Hematopoietic multipotent progenitor cell treated with erythropoietin and hydrocortisone succinate and interleukin-3 and kit ligand, for 4 days (in vitro differentiated cells): Measurements from ENCODE around the gene ACAA1.

Source experiments
- DNase-seq: peaks from one replicate; pipeline ENCODE4 v3.0.0-alpha.2; 2015

Gene ACAA1

GRCh38 chr3:38133557-38134405 lies 3.1 kb downstream of the ACAA1 start:
- no peak for DNase-seq

GRCh38 chr3:38133209-38133556 lies 3.7 kb downstream of the ACAA1 start:
- no peak for DNase-seq

DNA sequence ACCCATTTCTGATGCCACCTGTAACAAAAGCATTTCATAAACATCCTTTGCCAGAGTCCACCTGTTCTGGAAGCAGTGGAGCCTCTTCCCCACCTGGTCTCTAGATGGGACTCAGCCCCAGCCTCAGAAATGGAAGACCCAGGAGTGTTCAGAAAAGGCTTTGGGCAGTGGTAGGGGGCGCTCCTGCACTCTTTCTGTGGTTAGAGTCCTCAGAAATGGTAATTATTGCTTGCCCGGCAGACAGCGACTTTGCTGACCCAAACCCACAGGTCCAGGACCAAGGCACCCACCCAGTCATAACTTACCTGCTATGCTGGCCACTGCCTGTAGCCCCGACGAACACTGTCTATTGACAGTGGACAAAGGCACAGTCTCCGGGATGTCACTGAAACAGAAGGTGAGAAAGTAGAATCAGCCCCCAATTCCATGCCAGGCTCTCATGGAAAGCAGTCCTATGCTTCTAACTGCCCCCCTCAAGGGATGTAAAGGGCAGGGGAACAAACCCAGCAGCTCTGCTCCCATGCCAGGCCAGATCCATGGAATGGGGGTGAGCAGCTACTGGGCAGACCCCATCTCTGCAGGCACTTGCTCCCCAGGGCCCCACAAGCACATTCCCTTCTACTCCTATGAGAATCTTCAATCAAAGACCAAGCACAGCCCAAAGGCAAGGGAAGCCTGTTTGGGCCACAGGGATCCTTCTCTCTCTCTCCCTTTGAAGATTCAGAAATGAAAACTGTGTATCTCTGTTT lies 5.1 kb downstream of the ACAA1 start:
- DNase-seq = peak; percentile 65

DNA sequence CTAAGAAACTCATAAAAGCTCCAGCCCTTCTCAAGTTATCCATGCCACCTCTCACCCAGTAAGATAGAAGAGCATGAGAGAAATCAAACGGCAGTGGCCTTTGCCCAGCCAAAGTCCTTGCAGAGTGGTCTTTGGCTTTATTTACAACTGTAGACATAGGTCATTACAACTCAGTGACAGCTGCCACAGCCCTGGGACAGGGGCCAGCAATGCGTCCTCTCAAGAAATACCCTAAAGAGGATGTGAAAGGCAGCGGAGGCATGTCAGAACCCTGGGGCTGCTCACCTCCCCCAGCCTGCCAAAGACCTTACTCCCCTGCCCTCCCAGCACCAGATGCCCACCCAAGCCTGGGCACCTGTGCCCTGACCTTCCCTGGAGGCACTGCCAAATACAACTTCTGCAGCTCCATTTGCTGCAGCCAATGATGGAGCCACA lies 6.3 kb downstream of the ACAA1 start:
- DNase-seq = no peak

DNA sequence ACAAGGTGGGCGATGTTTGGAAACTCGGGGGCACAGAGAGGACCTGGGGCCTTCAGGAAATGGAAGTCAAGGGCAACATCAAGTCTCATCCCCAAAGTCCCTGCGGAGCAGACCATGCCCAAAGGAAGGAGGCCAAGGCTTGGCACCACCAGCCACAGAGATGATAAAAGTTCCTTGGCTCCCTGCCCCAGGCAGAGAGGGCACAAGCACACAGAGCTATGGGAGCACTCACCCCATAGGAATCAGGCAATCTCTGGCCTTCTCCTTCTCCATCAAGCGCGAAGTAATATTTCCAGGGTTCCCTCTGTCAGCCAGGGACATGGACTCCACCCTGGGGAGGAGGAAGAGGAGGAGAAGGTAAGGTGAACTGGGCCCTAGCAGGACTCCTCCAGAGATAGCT lies 7.9 kb downstream of the ACAA1 start:
- no peak for DNase-seq

DNA sequence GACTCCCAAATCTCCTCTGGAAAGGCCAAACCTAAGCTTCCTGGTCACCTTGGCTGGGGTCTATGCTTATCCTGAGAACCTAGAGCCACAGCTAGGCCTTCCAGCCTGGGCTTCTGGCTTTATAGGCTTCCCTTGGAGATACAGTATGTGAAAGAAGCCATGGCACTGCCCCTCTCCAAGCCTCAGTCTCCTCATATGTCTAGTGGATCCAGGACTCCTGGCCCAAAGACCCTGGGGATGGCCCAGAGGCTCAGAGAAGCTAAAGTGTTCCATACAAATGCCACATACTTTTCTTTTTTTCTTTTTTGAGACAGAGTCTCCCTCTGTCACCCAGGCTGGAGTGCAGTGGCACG lies 8.6 kb downstream of the ACAA1 start:
- DNase-seq = no peak

GRCh38 chr3:38127611-38128302 lies 9.2 kb downstream of the ACAA1 start:
- DNase-seq = no peak

DNA sequence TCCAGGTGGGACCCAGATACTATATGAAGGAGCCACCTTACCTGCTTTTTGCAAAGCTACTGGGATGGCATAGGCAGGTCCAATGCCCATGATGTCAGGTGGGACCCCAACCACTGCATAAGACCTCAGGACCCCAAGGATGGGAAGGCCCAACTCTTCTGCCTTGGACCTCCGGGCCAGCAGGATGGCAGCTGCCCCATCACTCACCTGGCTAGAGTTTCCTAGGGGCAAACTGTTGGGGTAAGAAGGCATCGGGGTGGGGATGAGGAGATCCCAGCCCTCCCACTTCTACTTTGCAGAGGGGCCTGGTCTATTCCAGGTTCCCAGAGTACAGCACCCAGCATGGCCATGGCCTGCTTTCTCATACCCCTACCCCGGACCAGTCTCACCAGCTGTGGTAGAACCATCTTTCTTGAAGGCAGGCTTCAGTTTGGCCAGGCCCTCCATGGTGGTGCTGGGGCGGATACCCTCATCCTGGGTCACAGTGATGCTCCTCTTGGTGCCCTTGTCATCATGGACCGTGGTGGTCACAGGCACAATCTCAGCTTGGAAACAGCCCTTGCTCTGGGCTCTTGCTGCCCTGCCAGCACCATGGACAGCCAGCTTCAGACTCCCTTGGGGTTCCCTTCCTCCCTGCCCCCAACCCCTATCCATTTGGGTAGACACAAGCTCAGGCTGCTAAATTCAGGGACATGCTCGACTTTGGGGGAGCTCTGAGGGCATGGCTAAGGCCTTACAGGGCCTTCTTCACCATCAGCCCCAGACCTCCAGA lies 10.6 kb downstream of the ACAA1 start:
- no peak for DNase-seq

DNA sequence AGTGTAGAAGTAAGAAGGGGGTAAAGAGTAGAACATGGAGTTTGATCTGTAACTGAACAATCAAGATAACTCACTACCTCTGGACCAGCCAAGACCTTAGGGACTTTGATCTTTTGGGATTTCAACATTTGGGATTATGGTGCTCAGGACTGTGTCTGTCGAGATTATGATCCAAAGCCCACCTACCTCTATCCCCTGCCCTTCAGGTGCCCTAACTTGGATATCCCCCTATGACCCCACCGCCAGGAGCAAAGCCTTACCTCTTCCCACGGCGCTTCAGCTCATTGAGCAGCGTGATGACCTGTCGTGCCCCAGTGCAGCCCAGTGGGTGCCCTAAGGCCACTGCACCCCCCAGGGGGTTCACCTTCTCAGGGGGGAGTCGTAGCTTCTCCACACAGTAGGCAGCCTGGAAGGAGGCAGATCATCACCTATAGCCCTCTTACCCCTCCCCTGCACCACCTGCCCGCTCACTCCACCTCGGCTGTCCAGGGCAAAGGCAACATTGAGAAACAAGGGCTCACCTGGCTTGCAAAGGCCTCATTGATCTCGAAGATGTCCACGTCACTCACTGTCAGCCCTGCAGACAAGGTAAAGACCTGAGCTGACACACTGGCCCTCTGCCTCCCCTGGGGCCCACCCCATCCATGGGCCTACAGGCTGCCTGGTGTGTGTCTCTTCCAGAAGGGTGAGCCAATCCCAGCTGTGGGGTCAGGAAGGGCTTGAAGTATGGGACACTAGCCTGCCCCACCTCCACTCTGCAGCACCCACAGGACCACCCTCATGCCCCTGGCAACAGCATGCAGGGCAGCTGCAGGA lies 11.4 kb downstream of the ACAA1 start:
- no peak for DNase-seq

GRCh38 chr3:38124324-38125122 lies 12.4 kb downstream of the ACAA1 start:
- no peak for DNase-seq

- no peak for DNase-seq
These were observed 14.1 kb downstream of the ACAA1 start for GRCh38 chr3:38122712-38123290.

GRCh38 chr3:38121832-38122461 lies 15.0 kb downstream of the ACAA1 start:
- DNase-seq = no peak

- DNase-seq = no peak
These were observed 15.5 kb downstream of the ACAA1 start for GRCh38 chr3:38121451-38121831.

DNA sequence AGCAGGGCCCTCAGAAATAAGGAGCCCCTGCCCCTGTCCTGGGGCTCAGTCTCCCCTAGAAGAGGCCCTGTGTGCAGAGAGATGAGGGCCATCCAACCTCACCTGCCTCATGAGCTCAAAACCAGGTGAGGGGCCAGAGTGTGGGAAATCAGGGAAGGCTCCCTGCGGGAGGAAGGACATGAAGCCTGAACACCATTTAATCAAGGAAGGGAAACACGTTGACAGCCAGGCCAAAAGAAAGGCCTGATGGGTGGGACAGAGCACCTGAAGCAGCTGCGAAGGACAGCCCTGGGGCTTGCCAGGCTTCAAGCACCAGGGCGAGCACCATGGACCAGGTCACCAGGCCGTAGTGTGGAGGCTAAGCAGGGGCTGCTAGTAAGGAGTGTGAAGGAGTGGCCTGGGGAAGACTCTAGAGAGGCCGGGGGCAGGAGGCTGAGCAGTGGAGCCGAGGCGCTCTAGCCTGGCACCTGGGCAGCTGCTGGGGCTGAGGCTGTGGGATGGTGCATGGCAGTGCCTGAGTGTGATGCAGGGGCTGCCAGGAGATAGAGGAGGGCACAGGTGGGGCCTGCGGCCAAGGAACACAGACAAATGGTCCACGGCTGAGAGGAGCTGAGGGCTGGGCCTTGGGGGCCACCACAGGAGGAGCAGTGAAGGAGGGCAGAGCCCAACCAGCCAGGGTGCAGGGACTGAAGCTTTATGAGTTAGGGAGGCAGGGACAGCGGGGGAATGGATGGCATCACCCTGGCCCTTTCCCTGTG lies 16.1 kb downstream of the ACAA1 start:
- DNase-seq = no peak

- no peak for DNase-seq
These were observed 16.9 kb downstream of the ACAA1 start for GRCh38 chr3:38119821-38120692.

DNA sequence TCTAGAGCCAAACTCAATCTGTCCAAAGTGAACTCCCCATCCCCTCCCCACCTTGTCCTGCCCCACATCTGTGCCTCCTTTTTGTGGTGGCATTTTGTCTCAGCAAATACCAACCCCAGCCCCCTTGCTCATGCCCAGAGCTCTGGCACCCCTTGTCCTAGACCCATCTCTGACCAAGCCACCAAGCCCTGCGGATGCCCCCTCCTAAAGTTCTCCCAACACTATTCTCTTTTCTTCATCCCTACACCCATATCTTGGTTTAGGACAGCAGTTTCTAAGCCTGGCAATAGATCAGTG lies 17.7 kb downstream of the ACAA1 start:
- DNase-seq = no peak

DNA sequence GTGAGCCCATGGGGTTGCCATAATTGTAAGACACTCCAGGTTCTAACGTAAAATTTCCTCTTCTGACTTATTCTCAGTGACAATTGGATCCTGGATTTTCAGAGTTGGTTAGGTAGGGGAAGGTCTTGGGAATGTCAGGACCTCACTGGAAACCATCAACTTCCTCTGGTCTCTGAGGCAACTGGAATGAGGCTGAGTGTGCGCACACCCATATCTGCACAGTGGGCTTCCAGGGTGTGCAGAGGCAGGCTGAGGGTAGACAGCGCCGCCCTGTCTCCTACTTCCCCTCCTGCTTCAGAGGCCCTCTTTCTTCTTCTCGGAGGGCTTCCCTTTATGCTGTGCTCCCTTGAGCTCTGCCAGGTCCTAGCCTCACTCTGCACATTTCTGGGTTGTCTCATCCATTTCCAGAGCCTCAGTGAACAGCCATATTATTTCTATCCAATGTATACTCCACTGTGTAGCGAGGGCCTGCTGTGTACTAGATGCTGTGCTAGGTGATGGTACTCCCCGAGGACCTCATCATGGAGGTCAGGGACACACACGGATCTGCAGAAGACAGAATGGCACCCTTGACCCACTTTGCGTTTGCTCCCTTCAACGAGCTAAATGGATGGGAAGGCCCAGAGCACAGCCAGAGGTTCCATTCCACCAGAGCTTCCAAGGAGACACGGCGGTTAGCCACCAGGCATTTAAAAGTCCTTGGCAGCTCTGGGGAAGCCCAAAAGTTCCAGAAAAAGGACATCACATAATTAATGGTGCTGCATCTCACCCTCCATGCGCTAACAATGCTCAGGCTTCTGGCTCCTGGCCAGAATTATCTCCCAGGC lies 18.3 kb downstream of the ACAA1 start:
- DNase-seq = no peak
